HG02759 (cell line): ENCODE results near the gene MUC5B.

Source experiments
- ATAC-seq: cut with Tn5 transposase; IDR thresholded peaks from one replicate; pipeline ENCODE4 v1.9.1; 2021; ENCODE audit warnings: mild to moderate bottlenecking, moderate library complexity; ENCODE audit not compliant: unreplicated experiment

The MUC5B gene

DNA sequence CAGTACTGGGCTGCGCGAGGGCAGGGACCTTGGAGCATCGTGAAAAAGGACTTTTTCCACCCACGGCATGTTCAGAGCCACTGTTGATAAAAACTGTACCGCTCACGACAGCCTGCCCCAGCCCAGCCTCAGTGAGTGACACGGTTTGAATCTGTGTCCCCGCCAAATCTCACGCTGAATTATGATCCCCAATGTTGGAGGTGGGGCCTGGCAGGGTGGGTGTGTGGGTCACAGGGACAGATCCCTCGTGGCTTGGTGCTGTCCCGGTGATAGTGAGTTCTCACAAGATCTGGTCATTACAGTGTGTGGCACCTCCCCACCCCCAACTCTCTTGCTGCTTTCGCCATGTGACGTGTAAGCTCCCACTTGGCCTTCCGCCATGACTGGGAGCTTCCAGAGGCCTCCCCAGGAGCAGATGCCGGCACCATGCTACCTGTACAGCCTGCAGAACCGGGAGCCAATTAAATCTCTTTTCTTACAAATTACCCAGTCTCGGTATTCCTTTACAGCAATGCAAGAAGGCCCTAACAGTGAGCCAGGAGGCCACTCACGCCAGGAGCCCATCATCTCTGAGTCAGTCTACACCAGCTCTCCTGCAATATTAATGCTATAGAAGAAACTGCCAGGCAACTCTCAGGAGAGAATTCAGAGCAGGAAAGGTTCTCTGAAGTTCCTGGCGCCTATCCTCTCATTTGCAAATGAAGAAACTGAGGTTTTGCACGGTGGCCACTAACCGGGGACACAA lies 85.3 kb downstream of the MUC5B start:
- ATAC-seq: no peak

DNA sequence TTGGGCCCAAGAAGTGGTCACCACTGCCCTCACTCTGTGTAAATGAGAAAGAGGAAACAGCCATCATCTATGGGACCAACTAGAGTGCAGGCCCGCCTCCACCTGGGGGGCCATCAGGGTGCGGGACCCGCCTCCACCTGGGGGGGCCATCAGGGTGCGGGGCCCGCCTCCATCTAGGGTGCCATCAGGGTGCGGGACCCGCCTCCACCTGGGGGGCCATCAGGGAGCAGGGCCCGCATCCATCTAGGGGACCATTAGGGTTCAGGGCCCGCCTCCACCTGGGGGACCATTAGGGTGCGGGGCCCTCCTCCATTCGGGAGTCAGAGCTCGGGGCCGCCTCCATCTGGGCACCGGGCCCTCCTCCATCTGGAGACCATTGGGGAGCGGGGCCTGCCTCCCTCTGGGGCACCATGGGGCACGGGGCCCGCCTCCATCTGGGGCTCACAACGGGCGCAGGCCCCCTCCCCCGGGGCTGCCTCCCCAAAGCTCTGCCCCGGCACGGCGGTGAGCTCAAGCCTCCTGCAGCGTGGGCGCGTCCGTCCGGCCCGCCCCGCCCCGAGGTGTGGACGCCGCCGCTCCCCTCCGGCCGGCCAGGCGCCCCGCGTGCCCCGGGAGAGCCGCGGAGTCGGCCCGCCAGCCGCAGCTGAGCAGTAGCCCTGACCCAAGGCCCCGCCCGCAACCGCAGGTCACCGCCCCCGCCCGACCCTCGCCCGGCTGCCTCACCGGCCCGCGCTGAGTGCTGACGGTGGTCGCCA lies 86.1 kb downstream of the MUC5B start:
- ATAC-seq: peak; percentile 55

GRCh38 chr11:1309498-1310317 lies 86.8 kb downstream of the MUC5B start, which contains the start of gene TOLLIP:
TSS of gene TOLLIP (minus strand) at chr11:1309632. CDS start at chr11:1309498, 134 bp downstream.
- ATAC-seq: peak; percentile 80

- ATAC-seq: no peak
These were observed 87.4 kb downstream of the MUC5B start for GRCh38 chr11:1310318-1310687.

DNA sequence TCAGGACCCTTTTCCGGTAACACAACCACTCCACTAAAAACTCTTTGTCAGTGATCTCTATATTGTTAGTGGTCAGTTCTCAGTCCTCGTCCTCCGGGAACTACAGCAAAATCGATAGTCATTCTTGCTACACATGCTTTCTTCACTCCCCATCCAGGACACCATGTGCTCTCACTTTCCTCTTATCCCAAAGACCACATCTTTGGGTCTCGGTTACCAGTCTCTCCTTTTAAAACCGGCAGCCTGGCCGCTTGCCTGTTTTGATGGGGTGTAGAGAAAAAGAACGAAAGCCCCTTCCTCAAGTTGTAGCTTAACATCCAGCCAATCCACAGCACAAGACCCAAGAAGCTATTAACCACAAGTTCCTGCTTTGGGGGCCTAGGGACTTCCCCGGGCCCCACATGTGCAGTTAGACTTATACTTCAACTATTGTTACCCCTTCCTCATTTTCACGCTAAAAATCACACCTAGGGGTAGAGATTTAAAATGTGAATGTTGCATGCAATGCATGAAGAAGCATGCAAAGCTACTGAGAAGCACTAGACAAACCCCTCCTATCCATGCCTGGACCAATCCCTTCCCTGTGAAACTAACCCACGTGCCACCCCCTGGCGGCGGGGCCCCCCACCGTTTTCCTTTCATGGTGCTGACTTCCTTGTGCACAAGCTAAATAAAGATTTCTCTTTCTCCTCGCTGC lies 88.1 kb downstream of the MUC5B start:
- no peak for ATAC-seq
